GM12875 (cell line): ENCODE measurements around the gene KIAA1210.

Experiments
- H3K4me3 ChIP-seq: one replicate; pipeline ENCODE4 v1.5.1; 2011; ENCODE audit warnings: low read depth, low read length, control low read depth
- CTCF ChIP-seq: IDR thresholded peaks from 2 replicates; pipeline ENCODE4 v1.5.1; 2011; ENCODE audit warnings: low read depth, mild to moderate bottlenecking, control low read depth, inconsistent platforms, low read length, moderate library complexity, borderline replicate concordance; ENCODE audit not compliant: insufficient read depth

The KIAA1210 gene

GRCh38 chrX:119151051-119151380, 23.4 kb upstream of the KIAA1210 start:
- TF ChIP-seq CTCF: no peak
- H3K4me3 ChIP-seq: no peak overlapping the region

- no peak for TF ChIP-seq CTCF
- no peak overlapping the region for H3K4me3 ChIP-seq
Observed at GRCh38 chrX:119150163-119151050, 22.8 kb upstream of the KIAA1210 start.

GRCh38 chrX:119147486-119147885, 19.9 kb upstream of the KIAA1210 start:
- TF ChIP-seq CTCF: no peak
- no peak overlapping the region for H3K4me3 ChIP-seq

GRCh38 chrX:119145241-119145653, 17.6 kb upstream of the KIAA1210 start:
- no peak overlapping the region for H3K4me3 ChIP-seq
- peak; percentile 38; the same call in 1 of the 2 replicates for TF ChIP-seq CTCF

- TF ChIP-seq CTCF: no peak
Observed at GRCh38 chrX:119134466-119134865, 6.9 kb upstream of the KIAA1210 start.

GRCh38 chrX:119132961-119133360, 5.3 kb upstream of the KIAA1210 start:
- TF ChIP-seq CTCF: no peak

More at GRCh38 chrX:119134466-119134865, 6.9 kb upstream of the KIAA1210 start:
- no peak overlapping the region for H3K4me3 ChIP-seq

GRCh38 chrX:119132316-119132715, 4.7 kb upstream of the KIAA1210 start:
- H3K4me3 ChIP-seq: no peak overlapping the region
- no peak for TF ChIP-seq CTCF

More at GRCh38 chrX:119132961-119133360, 5.3 kb upstream of the KIAA1210 start:
- no peak overlapping the region for H3K4me3 ChIP-seq
